GM18520 (cell line): ENCODE measurements around the gene ARHGAP22.

Source experiments
- ATAC-seq: cut with Tn5 transposase; IDR thresholded peaks from one replicate; pipeline ENCODE4 v1.9.1; 2021; ENCODE audit not compliant: unreplicated experiment

Gene ARHGAP22

GRCh38 chr10:48607356-48608278 is 2.7 kb upstream of the ARHGAP22 start:
- no peak for ATAC-seq

DNA sequence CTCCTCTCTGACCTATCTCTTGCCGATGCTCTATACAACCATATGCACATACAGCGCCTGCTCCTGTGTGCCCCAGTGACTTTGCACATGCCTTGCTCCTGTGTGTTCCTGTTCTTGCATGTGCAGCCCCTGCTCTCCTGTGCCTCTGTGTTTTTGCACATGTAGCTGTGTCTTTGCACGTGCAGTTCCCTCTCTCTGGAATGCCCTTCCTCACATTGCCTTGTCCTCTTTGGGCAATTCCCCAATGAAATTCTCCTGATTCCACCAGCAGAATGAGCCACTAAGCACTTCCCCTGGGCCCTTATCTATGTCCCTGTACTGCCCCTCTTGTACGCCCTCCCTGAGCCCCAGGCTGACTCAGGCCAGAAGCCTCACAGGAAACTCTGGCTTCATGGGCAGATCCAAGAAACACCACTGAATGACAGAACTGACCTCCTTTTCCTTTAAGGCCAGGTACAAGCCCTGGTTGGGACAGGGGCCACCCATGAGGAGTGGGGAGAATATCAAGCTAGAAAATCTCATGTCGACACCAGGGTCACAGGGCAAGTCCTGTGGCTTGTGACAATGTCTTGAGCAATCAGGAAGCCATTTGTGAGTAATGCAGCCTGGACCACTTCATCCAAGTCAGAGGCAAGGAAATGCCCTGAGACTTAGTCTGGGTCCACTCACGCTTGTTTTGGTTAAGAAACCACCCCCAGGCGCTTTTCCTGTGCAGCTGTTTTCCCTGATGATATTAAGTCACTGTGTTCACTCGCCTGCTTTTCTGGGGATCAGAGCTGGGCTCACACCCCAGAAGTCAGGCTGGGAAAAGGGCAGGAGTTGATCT is 1.9 kb upstream of the ARHGAP22 start:
- ATAC-seq, result no peak

GRCh38 chr10:48605786-48606529 is 1.1 kb upstream of the ARHGAP22 start:
- ATAC-seq, result no peak

DNA sequence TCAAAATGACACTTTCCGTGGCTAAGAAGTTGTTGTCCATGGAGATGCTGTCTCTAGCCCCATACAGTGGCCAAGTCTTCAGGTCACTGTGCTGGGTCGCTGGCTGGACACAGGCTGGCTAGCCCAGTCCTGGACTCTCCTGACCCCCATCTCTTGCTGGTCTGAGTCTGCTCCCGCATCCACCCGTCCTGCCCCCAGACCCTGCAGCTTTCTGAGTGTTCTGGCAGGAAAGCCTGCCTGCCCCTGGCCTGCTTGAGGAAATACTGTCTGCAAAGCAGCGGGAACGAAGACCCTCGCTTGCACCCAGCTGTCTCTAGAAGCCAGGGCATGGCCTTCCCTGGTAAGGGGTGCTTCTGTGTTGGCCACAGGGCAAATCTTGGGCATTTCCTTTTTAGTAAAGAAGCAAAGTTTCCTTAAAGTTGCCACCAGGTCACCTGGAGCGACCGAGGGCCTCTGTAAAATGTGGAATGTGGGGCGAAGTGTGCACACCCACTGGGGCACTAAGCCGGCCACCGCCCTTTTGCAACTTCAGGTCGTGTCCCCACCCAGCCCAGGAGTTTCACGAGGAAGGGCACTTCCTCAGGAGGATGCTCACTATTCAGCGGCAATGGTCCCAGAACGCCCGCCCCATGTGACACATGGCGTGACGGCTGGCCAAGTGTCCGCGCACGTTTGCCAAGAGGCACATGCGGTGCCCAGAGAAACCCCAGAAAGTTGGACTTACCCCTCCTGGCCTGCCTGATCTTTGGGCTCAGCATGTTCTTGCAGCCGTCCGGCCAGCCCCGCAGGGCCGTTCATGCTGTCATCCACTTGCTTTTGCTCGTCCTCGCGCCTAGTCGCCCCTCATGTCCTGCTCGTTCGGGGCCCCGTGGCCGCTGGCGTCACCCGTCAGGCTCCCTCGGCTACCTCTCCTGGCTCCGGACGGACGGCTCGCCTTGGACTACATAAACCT is 558 bp downstream of the ARHGAP22 start:
- ATAC-seq, result no peak

DNA sequence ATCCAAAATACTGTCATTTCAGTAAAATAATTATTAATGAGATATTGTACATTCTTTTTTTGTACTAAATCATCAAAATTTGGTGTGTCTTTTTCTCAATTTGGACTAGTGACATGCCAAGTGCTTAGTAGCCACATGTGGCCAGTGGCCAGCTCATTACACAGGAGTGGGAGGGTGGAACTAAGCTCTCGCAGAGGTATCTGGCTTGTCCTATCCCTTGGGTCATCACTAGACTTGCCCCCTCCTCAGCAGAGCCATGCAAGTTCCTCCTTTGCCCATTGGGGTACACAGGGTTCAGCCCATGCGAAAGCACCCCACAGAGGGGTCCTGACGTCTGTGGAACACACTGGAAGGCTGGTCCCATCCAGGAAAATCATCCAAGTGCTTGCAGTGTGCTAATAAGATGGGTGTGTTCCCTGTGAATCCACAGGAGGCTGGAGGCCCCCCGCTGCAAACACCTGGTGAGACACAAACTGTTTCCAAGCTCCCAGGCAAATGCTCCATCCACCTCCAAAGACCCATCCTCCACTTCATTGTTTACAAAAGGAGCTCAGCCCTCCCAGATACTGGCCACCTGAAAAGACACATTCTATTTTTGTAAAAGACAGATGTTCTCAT is 1.3 kb downstream of the ARHGAP22 start:
- no peak for ATAC-seq

DNA sequence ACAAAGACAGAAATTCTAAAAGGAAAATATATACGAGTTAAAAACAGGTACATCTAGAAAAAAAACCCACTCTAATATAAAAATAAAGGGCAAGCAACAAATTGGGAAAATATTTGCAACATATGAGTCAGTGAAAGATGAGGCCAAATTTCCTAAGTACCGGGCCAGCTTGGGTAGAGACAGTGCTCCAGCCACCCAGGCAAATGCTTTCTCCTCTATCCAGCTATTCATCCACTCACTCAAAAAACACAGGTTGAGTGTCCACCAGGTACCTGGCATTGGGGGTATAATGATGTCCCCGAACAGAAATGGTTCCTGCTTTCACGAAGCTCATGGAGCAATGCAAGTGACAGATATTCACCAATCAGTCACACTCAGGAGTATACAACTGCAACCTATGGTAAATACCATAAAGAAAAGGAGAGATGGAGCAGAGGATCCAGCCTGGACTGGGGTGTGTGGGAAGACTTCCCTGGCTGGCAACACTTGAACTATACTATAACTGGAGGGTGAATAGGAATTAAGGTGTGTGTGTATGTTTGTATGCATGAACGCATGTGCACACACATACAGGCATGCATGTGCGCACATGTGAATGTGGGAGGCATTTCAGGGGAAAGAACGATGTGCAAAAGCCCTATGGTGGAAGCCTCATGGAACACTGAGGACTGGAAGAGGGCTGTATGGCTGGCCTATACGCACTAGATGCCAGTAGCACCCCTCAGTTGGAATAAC is 2.3 kb downstream of the ARHGAP22 start:
- ATAC-seq, result no peak

DNA sequence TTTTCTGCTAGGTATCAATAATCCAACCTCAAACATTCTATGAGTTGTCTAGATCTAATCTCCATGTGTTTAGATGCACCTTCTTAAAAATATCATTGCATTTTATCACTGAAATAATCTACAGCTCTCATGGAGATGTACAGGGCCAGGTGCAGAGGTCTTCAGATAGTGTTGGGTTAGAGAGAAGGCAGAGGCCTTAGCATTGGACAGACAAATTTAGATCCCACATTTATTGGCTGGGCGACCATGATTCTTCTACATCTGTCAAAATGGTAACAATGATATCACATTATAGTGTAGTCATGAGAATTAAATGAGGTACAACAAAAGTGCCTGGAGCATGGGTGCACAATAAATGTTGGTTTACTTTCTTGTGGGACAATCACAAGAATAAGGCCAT is 3.1 kb downstream of the ARHGAP22 start:
- no peak for ATAC-seq

DNA sequence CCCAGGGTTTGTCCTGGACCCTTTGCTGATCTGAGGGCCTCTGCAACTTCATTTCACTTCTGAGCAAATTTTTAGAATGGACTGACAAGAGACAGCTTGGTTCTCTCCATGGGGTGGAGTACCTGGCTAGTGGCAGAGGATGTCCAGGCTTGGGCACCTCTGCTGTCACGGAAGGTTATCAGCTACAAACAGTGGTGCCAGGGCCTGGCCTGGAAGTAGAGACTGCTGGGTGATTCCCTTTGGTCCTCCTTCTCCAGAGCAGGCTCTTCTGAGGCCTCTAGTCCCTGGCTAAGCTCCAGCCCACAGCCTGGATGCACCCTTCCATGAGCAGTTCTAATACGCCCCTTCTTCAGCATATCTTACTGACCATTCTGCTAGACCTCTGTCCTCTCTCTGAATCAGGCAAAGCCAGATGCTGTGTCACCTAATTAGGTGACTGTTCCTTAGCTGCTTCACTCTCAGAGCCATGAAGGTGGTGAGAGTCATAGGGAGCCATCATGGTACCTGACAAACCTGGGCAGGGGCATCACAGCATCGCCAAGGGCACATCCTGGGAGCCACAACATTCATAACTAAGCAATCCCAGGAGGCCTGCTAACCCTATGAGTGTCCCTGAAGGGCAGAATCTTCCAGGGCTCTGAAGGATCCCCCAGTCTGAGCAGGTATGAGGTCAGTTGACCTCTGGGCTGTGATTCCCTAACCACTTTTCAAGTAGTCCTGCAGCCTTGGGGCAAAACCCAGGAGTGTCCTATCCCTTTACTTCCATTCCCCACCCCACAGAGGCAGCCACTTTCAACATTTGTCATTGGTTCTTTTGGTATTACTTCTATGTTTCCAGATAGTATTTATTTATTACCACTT is 4.0 kb downstream of the ARHGAP22 start:
- no peak for ATAC-seq

- no peak for ATAC-seq
These were observed 5.1 kb downstream of the ARHGAP22 start for GRCh38 chr10:48599830-48600134.

- ATAC-seq, result no peak
These were observed 5.7 kb downstream of the ARHGAP22 start for GRCh38 chr10:48598936-48599829.

DNA sequence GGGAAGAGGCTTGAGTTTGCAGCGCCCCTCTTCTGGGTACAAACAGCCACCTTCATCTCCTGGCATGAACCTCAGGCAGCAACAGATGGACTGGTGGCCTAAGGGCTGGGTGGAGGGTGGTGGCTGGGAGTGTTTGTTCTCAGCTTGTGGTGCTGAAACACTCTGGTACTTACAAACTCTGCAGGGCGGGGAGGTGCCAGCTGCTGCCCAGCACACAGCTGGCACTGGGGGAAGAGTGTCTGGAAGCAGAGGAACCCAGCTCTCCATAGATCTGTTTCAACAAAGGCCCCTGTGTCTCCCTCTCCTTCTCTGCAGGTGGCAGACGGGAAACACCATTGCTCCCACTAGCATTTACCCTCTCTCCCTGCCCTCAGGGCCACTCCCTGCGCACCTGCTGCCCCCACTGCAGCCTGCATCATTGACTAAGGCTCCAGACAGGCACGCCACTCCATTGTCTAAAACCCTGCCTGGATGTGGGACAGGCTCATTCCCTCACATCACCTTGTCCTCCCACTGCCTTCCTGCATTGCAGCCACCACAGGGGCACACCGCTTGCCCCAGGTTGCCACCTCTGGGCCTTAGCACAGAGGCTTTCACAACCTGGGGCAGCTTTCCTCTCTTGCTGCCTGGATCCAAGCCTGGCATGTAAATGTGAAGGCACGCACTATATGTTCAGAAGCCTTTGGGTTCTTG is 6.5 kb downstream of the ARHGAP22 start:
- ATAC-seq, result no peak

DNA sequence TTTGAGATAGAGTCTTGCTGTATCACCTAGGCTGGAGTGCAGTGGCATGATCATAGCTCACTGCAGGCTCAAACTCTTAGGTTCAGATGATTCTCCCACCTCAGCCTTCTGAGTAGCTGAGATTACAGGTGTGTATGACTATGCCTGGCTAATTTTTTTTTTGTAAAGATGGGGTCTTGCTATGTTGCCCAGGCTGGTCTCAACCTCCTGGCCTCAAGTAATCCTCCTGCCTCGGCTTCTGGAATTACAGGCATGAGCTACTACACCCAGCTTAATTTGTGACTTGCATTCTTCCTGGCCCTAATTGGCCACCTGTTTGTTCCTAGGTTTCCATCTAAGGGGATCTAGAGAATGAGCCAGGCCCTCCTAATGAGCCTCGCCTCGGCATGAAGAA is 9.3 kb downstream of the ARHGAP22 start:
- no peak for ATAC-seq

- no peak for ATAC-seq
These were observed 9.9 kb downstream of the ARHGAP22 start for GRCh38 chr10:48594803-48595538.

GRCh38 chr10:48594371-48594770 is 10.5 kb downstream of the ARHGAP22 start:
- no peak for ATAC-seq

GRCh38 chr10:48592346-48592745 is 12.5 kb downstream of the ARHGAP22 start:
- ATAC-seq, result no peak

DNA sequence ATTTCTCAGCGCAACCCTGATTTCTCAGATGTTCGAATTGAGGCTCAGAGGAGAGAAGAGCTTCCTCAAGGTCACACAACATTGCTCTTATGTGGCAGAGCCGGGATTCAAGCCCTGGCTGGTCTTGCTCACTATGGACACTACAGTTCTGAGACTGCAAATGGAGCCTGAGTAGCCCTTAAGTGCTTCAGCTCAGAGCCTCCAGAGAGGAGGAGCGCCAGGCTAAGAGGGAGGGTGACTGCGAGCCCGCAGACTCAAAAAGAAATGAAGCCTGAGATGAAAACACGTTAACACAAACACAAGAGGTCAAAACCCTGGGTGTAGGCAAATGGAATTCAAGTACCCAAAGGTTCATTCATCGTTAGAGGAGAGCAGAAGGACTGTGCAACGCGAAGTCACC is 13.9 kb downstream of the ARHGAP22 start:
- no peak for ATAC-seq
